Astrocyte (in vitro differentiated cells and primary cell): ENCODE data around the gene VPS25.
"Not testable (repeated sequence)": the region's sequence is repeated elsewhere in the genome, so short reads cannot be mapped to it uniquely, and the experiment has no call there.

Experiments
- CTCF ChIP-seq: IDR thresholded peaks from 2 replicates; pipeline ENCODE4 v1.5.1; 2011; ENCODE audit warnings: low read depth, mild to moderate bottlenecking, inconsistent platforms, low read length, moderate library complexity; ENCODE audit not compliant: insufficient read depth
- EZH2 ChIP-seq: IDR thresholded peaks from 2 replicates; pipeline ENCODE4 v1.6.1; 2012; ENCODE audit warnings: mild to moderate bottlenecking, low read length, inconsistent platforms; ENCODE audit not compliant: insufficient read depth

DNA sequence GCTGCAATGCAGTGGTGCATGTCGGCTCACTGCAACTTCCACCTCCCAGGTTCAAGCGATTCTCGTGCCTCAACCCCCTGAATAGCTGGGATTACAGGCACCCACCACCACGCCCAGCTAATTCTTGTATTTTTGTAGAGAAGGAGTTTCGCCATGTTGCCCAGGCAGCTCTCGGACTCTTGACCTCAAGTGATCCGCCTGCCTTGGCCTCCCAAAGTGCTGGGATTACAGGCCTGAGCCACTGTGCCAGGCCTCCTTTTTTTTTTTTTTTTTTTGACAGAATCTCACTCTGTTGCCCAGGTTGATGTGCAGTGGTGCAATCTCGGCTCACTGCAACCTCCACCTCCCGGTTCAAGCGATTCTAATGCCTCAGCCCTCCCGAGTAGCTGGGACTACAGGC, 30.3 kb upstream of the VPS25 start:
- TF ChIP-seq CTCF, EZH2: not testable (repeated sequence)
